Parathyroid adenoma (tissue), 2 donors: ENCODE data around the gene SUN1.

ENCODE experiments used
- H2AFZ ChIP-seq: fragments of 300-600 bp; sonication (generic); one replicate; pipeline ENCODE4 v1.7.0; 2017; ENCODE audit warnings: antibody characterized with exemption, mild to moderate bottlenecking
- H3K27ac ChIP-seq: fragments of 300-600 bp; sonication (generic); one replicate; pipeline ENCODE4 v1.7.0; 2017
- H3K27me3 ChIP-seq: fragments of 300-600 bp; sonication (generic); one replicate; pipeline ENCODE4 v1.7.0; 2017; ENCODE audit warnings: low read length; ENCODE audit not compliant: control insufficient read depth, insufficient read depth
- H3K36me3 ChIP-seq: fragments of 300-600 bp; sonication (generic); one replicate; pipeline ENCODE4 v1.7.0; 2017; ENCODE audit warnings: low read length; ENCODE audit not compliant: control insufficient read depth, insufficient read depth
- H3K4me1 ChIP-seq: fragments of 300-600 bp; sonication (generic); one replicate; pipeline ENCODE4 v1.7.0; 2017; ENCODE audit warnings: control low read depth
- H3K4me2 ChIP-seq: fragments of 300-600 bp; sonication (generic); one replicate; pipeline ENCODE4 v1.7.0; 2017; ENCODE audit warnings: low read length
- H3K4me3 ChIP-seq: fragments of 300-600 bp; sonication (generic); one replicate; pipeline ENCODE4 v1.7.0; 2017; ENCODE audit warnings: low read depth, low read length
- H3K79me2 ChIP-seq: fragments of 300-600 bp; sonication (generic); one replicate; pipeline ENCODE4 v1.7.0; 2017; ENCODE audit warnings: control low read depth
- H3K9ac ChIP-seq: fragments of 300-600 bp; sonication (generic); one replicate; pipeline ENCODE4 v1.7.0; 2017; ENCODE audit warnings: mild to moderate bottlenecking
- H3K9me3 ChIP-seq: fragments of 300-600 bp; sonication (generic); one replicate; pipeline ENCODE4 v1.7.0; 2017; ENCODE audit warnings: low read length; ENCODE audit not compliant: control insufficient read depth
- CTCF ChIP-seq: fragments of 300-600 bp; sonication (generic); IDR thresholded peaks from one replicate; pipeline ENCODE4 v1.7.0; 2017; ENCODE audit warnings: antibody characterized with exemption, mild to moderate bottlenecking
- donor health status: primary hyperparathyroidism.

Gene SUN1

GRCh38 chr7:805261-805660, 27.0 kb upstream of the SUN1 start:
- no peak overlapping the region for H3K4me3 ChIP-seq

GRCh38 chr7:815284-816216, 16.7 kb upstream of the SUN1 start:
- H3K9ac ChIP-seq: no peak overlapping the region
- peaks cover 25% of the 10 kb centered on the region for H3K79me2 ChIP-seq
- peaks cover 19% of the 10 kb centered on the region for H3K4me1 ChIP-seq
- no peaks in the 10 kb centered on the region for H3K9me3 ChIP-seq
- H3K4me2 ChIP-seq: peak overlapping the region; percentile 69
- H3K27ac ChIP-seq: peak overlapping the region; percentile 21
- H3K36me3 ChIP-seq: no peaks in the 10 kb centered on the region
- peak overlapping the region; percentile 77 for H2AFZ ChIP-seq
- no peak for TF ChIP-seq CTCF
- H3K27me3 ChIP-seq: no peaks in the 10 kb centered on the region
- peak overlapping the region; percentile 47 for H3K4me3 ChIP-seq

More at GRCh38 chr7:805261-805660, 27.0 kb upstream of the SUN1 start:
- no peak for TF ChIP-seq CTCF
- H3K9me3 ChIP-seq: no peaks in the 10 kb centered on the region
- H3K27me3 ChIP-seq: no peaks in the 10 kb centered on the region
- H3K27ac ChIP-seq: peak overlapping the region; percentile 15
- H3K36me3 ChIP-seq: no peaks in the 10 kb centered on the region
- H2AFZ ChIP-seq: no peak overlapping the region
- no peak overlapping the region for H3K9ac ChIP-seq
- H3K79me2 ChIP-seq: no peaks in the 10 kb centered on the region
- no peaks in the 10 kb centered on the region for H3K4me1 ChIP-seq
- no peak overlapping the region for H3K4me2 ChIP-seq

GRCh38 chr7:816300-816750, 16.0 kb upstream of the SUN1 start:
- Histone ChIP-seq H3K4me1 (peaks cover 19% of the 10 kb centered on the region), H3K27ac (no peak overlapping the region), H3K4me3 (peak overlapping the region; percentile 47), H3K36me3 (no peaks in the 10 kb centered on the region), H3K9ac (no peak overlapping the region), H3K27me3 (no peaks in the 10 kb centered on the region), H3K4me2 (peak overlapping the region; percentile 69), H2AFZ (peak overlapping the region; percentile 77), H3K79me2 (peaks cover 28% of the 10 kb centered on the region), H3K9me3 (no peaks in the 10 kb centered on the region)
- no peak for TF ChIP-seq CTCF

- no peaks in the 10 kb centered on the region for H3K27me3 ChIP-seq
- H2AFZ ChIP-seq: peak overlapping the region; percentile 39
- H3K4me2 ChIP-seq: peak overlapping the region; percentile 99
- H3K4me1 ChIP-seq: peaks cover 19% of the 10 kb centered on the region
- H3K27ac ChIP-seq: no peak overlapping the region
- H3K9ac ChIP-seq: no peak overlapping the region
- H3K36me3 ChIP-seq: no peaks in the 10 kb centered on the region
- H3K79me2 ChIP-seq: peaks cover 34% of the 10 kb centered on the region
- TF ChIP-seq CTCF: no peak
- no peaks in the 10 kb centered on the region for H3K9me3 ChIP-seq
- H3K4me3 ChIP-seq: peak overlapping the region; percentile 88
Observed at GRCh38 chr7:816751-817671, 15.3 kb upstream of the SUN1 start.
